GM10248 (cell line): ENCODE data around the gene SLC6A9.

Source experiments
- CTCF ChIA-PET: fragments of 300-600 bp; sonication (Branson Sonifier 250); formaldehyde crosslinking; extraction: SDS; loops from one replicate; lab custom pipeline; 2021; ENCODE audit warnings: antibody characterized with exemption; lab: Yijun Ruan, JAX
- POLR2A ChIA-PET: fragments of 350-650 bp; sonication (Branson Sonifier 250); formaldehyde crosslinking; extraction: SDS; loops from one replicate; lab custom pipeline; 2020; ENCODE audit warnings: antibody characterized with exemption; lab: Yijun Ruan, JAX
- DNase-seq: peaks from one replicate; pipeline ENCODE4 v3.0.0; 2012; ENCODE audit errors: extremely low spot score
- CTCF ChIP-seq: IDR thresholded peaks from 2 replicates; pipeline ENCODE4 v1.5.1; 2012; ENCODE audit warnings: mild to moderate bottlenecking, low read depth; ENCODE audit errors: extremely low read depth, missing control alignments, control extremely low read depth

Gene SLC6A9

GRCh38 chr1:43978264-43978550 is 53.1 kb downstream of the SLC6A9 start:
- CTCF ChIA-PET: interaction anchor here (1.3 kb wide), 2 partner anchors 14 to 43 kb away, joined by 3 to 5 read pairs; no protein-coding TSS in a partner anchor
- DNase-seq: no peak
- POLR2A ChIA-PET: interaction anchor here (0.7 kb wide), 1 partner anchor 428 kb away, joined by 3 read pairs; no protein-coding TSS in a partner anchor

DNA sequence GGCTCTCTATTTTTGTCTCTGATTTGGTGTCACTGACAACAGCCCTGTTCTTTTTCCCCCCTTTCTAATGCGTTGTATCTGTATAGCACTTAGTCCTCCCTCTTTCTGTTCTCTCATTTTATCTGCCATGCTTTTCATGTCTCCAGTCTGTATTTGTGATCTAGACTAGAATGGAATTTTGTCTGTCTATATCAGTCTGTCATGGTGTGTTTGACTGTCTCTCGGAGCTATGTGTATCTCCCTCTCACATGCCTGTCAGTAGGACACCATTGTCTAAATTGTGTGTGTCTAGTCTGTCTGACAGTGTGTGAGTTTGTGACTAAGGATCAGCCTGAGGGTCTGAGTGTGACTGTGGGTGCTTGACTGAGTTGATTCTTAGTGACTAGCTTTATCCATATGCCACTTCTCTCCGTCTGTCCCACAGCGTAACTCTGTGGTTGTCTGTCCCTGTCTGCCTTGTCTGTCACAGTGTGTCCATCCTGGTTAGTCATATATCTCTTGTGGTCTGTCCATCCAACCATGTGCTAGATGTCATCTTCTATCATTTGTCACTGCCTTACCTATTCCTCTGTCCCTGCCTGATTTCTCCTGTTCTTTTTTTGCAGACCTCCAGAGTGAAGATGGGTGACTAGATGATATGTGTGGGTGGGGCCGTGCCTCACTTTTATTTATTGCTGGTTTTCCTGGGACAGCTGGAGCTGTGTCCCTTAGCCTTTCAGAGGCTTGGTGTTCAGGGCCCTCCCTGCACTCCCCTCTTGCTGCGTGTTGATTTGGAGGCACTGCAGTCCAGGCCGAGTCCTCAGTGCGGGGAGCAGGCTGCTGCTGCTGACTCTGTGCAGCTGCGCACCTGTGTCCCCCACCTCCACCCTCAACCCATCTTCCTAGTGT is 53.6 kb downstream of the SLC6A9 start:
- ChIA-PET POLR2A (interaction anchor here (0.6 to 0.7 kb wide), 2 partner anchors 428 to 892 kb away, joined by 3 to 11 read pairs; no protein-coding TSS in a partner anchor), CTCF (interaction anchor here (1.3 to 3.7 kb wide), 3 partner anchors 11 to 43 kb away, joined by 3 to 9 read pairs (median 5); no protein-coding TSS in a partner anchor)

More at GRCh38 chr1:43978264-43978550, 53.1 kb downstream of the SLC6A9 start:
- TF ChIP-seq CTCF: no peak

GRCh38 chr1:43976890-43977289 is 54.4 kb downstream of the SLC6A9 start:
- no peak for TF ChIP-seq CTCF
- DNase-seq: no peak
- ChIA-PET POLR2A (interaction anchor here (0.6 kb wide), 1 partner anchor 892 kb away, joined by 11 read pairs; no protein-coding TSS in a partner anchor), CTCF (interaction anchor here (1.3 to 3.7 kb wide), 3 partner anchors 12 to 42 kb away, joined by 3 to 9 read pairs (median 8); no protein-coding TSS in a partner anchor)

More for the DNA sequence above, 53.6 kb downstream of the SLC6A9 start:
- no peak for TF ChIP-seq CTCF
- no peak for DNase-seq

DNA sequence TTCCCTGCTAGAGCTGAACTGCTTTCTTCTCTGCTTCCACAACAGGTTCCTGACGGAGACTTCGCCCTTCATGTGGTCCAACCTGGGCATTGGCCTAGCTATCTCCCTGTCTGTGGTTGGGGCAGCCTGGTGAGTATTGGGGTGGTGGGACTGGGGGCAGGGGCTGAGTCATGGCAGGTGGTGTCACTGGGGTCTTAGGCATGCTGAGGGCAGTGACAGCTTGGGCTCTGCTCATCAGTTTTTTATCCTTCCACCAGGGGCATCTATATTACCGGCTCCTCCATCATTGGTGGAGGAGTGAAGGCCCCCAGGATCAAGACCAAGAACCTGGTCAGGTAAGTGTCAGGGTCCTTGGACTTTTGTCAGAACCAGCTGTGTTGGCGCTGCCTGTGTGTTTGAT is 55.2 kb downstream of the SLC6A9 start:
- DNase-seq: no peak
- CTCF ChIA-PET: interaction anchor here (1.4 to 3.7 kb wide), 5 partner anchors 13 to 213 kb away, joined by 3 to 9 read pairs (median 7); no protein-coding TSS in a partner anchor
- POLR2A ChIA-PET: no interaction called here
- no peak for TF ChIP-seq CTCF

- TF ChIP-seq CTCF: no peak
- peak; percentile 39 for DNase-seq
- ChIA-PET POLR2A (interaction anchor here (0.7 kb wide), 1 partner anchor 17 kb away, joined by 4 read pairs; no protein-coding TSS in a partner anchor), CTCF (interaction anchor here (0.9 to 3.7 kb wide), 6 partner anchors 13 to 212 kb away, joined by 3 to 9 read pairs (median 6); no protein-coding TSS in a partner anchor)
Measured at GRCh38 chr1:43975249-43975961, 55.9 kb downstream of the SLC6A9 start.
